GM06990 (cell line): ENCODE data around the gene GADD45B.

Source experiments
- DNase-seq: peaks from one replicate; pipeline ENCODE4 v3.0.0-alpha.2; 2011; ENCODE audit not compliant: insufficient read length; ENCODE audit errors: extremely low read depth
- H3K27me3 ChIP-seq: replicated peaks from 2 replicates; pipeline ENCODE4 v1.6.0; 2011; ENCODE audit warnings: low read length; ENCODE audit not compliant: control insufficient read depth, insufficient read depth
- H3K36me3 ChIP-seq: 2 replicates; pipeline ENCODE4 v1.5.1; 2011; ENCODE audit warnings: low read length; ENCODE audit not compliant: control insufficient read depth, insufficient read depth
- H3K4me3 ChIP-seq: replicated peaks from 2 replicates; pipeline ENCODE4 v1.5.1; 2011; ENCODE audit warnings: low read depth, mild to moderate bottlenecking, control low read depth, low read length
- TF ChIP-seq, protein P1 (sequence below): IDR thresholded peaks from 2 replicates; pipeline ENCODE4 v1.5.1; 2011; ENCODE audit warnings: low read length, control low read depth, mild to moderate bottlenecking, inconsistent platforms; ENCODE audit not compliant: insufficient read depth, poor library complexity, severe bottlenecking

The GADD45B gene, protein sequence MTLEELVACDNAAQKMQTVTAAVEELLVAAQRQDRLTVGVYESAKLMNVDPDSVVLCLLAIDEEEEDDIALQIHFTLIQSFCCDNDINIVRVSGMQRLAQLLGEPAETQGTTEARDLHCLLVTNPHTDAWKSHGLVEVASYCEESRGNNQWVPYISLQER

DNA sequence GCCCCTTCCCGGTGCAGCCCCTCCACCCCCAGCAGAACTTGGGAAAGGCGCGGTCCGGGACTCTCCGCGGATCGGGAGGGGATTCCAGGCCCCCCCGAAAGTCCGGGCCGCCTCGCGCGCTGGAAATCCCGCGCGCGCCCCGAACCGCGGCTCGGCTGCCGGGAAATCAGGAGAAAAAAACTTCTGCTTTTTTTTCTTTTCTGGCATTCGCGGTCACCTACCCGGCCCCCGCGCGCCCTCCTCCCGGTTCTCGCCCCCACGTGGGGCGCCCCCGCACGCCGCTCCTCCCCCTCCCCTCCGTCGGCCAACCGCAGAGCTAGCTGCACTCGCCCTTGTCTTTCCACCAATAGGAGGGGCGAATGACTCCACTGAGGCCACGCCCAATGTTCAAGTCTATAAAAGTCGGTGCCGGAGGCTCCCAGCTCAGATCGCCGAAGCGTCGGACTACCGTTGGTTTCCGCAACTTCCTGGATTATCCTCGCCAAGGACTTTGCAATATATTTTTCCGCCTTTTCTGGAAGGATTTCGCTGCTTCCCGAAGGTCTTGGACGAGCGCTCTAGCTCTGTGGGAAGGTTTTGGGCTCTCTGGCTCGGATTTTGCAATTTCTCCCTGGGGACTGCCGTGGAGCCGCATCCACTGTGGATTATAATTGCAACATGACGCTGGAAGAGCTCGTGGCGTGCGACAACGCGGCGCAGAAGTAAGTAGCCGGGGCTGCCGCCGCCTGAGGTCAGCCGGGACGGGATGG lies at the start of gene GADD45B:
GADD45B (plus strand) TSS at position 426 of the 749 bp plus-strand sequence; CDS start at position 658, 232 bp downstream.
- Histone ChIP-seq H3K4me3 (peak within 1 kb of the TSS; percentile 92), H3K36me3 (peaks cover 11% of the 10 kb centered on the region), H3K27me3 (no peaks in the 10 kb centered on the region)
- TF ChIP-seq, protein P1, sequence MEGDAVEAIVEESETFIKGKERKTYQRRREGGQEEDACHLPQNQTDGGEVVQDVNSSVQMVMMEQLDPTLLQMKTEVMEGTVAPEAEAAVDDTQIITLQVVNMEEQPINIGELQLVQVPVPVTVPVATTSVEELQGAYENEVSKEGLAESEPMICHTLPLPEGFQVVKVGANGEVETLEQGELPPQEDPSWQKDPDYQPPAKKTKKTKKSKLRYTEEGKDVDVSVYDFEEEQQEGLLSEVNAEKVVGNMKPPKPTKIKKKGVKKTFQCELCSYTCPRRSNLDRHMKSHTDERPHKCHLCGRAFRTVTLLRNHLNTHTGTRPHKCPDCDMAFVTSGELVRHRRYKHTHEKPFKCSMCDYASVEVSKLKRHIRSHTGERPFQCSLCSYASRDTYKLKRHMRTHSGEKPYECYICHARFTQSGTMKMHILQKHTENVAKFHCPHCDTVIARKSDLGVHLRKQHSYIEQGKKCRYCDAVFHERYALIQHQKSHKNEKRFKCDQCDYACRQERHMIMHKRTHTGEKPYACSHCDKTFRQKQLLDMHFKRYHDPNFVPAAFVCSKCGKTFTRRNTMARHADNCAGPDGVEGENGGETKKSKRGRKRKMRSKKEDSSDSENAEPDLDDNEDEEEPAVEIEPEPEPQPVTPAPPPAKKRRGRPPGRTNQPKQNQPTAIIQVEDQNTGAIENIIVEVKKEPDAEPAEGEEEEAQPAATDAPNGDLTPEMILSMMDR, result no peak
- peak; percentile 98 for DNase-seq

DNA sequence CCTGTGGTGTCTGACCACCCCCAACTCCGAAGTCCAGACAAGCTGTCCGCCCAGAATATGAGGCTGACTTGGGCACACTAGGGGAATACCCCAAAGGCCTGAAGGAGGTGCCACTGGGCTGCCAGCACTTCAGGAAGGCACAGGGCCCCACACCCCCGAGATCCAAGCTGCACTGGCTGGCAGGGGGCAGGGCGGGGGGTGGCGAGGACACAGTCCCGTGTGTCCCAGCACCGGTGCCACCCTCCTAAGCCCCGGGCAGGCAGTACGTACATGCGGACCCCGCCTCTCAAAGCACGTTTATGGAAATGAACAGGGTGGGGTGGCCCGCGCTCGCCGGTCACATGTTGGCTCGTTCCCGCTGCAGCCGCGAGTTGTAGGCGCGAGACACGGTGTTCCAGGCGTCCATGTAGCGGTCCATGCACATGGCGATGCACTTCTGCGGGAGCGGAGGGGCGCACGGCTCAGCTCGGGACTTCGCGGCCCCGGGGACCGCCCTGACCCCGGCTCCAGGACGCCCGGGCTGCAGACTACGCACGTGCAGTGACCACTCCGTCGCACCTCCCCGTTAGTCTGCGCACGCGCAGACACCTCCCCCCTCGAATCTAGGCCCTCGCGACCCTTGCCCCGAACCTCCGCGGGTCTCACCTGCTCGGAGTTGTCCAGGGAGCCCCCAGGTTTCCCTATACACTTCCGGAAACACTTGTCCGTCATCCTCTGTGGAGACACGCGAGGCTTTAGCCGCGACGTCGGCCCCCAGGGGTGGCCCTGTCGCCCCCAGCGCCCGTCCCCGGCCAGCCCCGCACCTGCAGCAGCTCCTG lies 49.1 kb upstream of the GADD45B start:
- Histone ChIP-seq H3K36me3 (peaks cover 19% of the 10 kb centered on the region), H3K27me3 (no peaks in the 10 kb centered on the region), H3K4me3 (peak overlapping the region; percentile 88)
- TF ChIP-seq, protein P1, result no peak
- no peak for DNase-seq

DNA sequence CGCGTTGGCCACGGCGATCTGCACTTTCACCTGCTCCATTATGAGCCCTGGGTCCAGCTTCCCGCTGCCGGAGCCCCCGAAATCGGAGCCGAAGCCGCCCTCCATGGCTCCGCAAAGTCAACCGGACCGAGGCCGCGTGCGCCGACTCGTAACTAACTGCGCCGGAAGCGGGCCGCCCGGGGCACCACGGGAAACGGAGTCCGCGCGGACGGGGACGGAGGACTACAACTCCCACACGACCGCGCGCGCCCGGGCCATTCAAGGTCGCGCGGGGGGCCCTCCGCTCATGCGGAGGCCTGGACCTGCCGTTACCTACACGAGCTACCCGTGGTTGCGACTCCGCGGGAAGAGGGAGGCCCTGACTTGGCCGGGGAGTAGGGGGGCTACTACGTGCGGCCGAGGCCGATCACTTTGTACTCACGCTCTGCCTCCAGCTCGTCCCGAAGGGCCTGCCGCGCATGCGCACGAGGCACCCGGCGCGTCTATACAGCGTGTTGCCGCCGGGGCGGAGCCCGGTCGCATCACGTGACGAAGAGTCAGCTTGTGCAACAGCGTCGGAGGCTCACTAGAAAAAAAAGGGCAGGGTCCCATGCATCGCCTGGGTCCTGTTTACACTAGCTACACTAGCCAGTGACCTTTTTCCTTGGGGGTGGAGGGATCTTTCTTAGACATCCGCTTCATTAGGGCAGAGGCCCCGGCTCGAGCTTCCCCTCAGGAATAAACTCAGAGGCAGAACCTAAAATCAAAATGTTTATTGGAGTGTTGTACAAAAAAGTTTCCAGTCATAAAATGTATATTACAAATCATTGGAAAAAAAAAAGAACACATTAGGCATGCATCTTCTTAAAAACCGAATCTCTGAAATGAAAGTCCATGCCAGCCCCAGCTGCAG lies 48.3 kb upstream of the GADD45B start, which contains the start of gene TIMM13:
TIMM13 (minus strand) TSS at position 158 of the 892 bp plus-strand sequence; CDS start at position 105, 53 bp downstream.
- Histone ChIP-seq H3K27me3 (no peaks in the 10 kb centered on the region), H3K36me3 (peaks cover 24% of the 10 kb centered on the region)
- TF ChIP-seq, protein P1, result no peak

DNA sequence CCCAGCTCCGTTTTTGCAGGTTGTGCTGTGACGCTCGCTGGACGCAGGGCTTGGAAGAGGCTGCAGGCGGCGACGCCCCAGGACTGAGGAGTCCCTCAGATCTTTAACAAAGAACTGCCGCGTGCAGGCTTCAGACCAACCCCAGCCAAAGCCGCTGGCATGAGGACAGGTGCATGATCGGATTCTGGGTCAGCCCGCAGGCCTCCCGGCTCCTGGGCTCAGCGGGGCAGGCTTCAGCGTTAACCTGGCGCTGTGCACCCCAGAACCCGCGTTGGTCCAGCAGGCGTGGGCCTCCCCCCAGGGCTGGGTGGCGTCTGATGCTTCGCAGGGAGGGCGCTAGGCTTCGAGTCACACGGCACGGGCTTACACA lies 47.6 kb upstream of the GADD45B start:
- DNase-seq, result peak; percentile 35
- Histone ChIP-seq H3K36me3 (peaks cover 24% of the 10 kb centered on the region), H3K27me3 (no peaks in the 10 kb centered on the region), H3K4me3 (no peak overlapping the region; the same call in 1 of the 2 replicates)
- TF ChIP-seq, protein P1, result no peak

More for the DNA sequence above, 48.3 kb upstream of the GADD45B start, which contains the start of gene TIMM13:
- peak within 1 kb of the TSS; percentile 88 for H3K4me3 ChIP-seq
- peak; percentile 98 for DNase-seq
